HepG2 (cell line): ENCODE data around the gene RHOV. TPM values are rescaled to one million over a fixed set of nuclear protein-coding genes. Genes with fewer than 3 reads are reported as not detected.
A peak's percentile ranks its signal among the peaks of the same experiment; 100 is the strongest.

ENCODE experiments used
- ATAC-seq: fragments of 200-7000 bp; cut with Tn5 transposase; 3 replicates; pipeline ENCODE4 v1.9.1; 2020; ENCODE audit warnings: mild to moderate bottlenecking, moderate library complexity
- BruUV-seq: library from RNA; stranded (reverse); fragments of 400-500 nt; replicated peaks from 2 replicates; lab custom pipeline; 2021; lab: Mats Ljungman, UMichigan
- CTCF ChIA-PET: fragments of 300-600 bp; formaldehyde crosslinking; extraction: SDS; loops from one replicate; lab custom pipeline; 2021; ENCODE audit warnings: low total read pairs, inconsistent platforms, low intra/inter-chr PET ratio; lab: Yijun Ruan, JAX
- POLR2A ChIA-PET: fragments of 350-600 bp; sonication (Branson Sonifier 250); formaldehyde crosslinking; loops from one replicate; lab custom pipeline; 2020; ENCODE audit warnings: antibody characterized with exemption, inconsistent platforms; lab: Yijun Ruan, JAX
- DNase-seq: peaks from one replicate; pipeline ENCODE4 v3.0.0-alpha.2; 2015; ENCODE audit warnings: low spot score
- FAIRE-seq: peaks from 3 replicates; lab custom pipeline; 2011; peaks lifted over from hg19 to GRCh38; lab: Jason Lieb, UNC
- H2AFZ ChIP-seq: one replicate; pipeline ENCODE4 v1.6.1; 2011; ENCODE audit warnings: low read length, inconsistent platforms
- H3K27ac ChIP-seq: fragments of 300-600 bp; 3 replicates; pipeline ENCODE4 v1.8.0; 2011; ENCODE audit warnings: mixed run types, mild to moderate bottlenecking, mixed read lengths, low read length, inconsistent platforms; ENCODE audit not compliant: insufficient read depth; ENCODE audit errors: extremely low read length
- H3K27me3 ChIP-seq, 2 experiments: fragments of 200-600 bp in 1 of 2; 2 replicates in 1 of 2; 3 replicates in 1 of 2; pipeline versions ENCODE4 v1.6.0 to v1.8.0; 2011; ENCODE audit warnings: low read length in 2 of 2, mild to moderate bottlenecking in 2 of 2, moderate library complexity in 2 of 2, inconsistent platforms in 1 of 2; ENCODE audit not compliant: insufficient read depth in 2 of 2, control insufficient read depth in 1 of 2
- H3K36me3 ChIP-seq, 2 experiments: fragments of 200-600 bp in 1 of 2; replicated peaks in 1 of 2; 2 replicates in 1 of 2; 3 replicates in 1 of 2; pipeline versions ENCODE4 v1.5.1 to v1.8.0; 2011; ENCODE audit warnings: low read length in 2 of 2, inconsistent platforms in 1 of 2; ENCODE audit not compliant: insufficient read depth in 2 of 2, control insufficient read depth in 1 of 2
- H3K4me1 ChIP-seq: 2 replicates; pipeline ENCODE4 v1.5.1; 2012; ENCODE audit warnings: low read length, inconsistent platforms; ENCODE audit not compliant: insufficient read depth
- H3K4me2 ChIP-seq: 2 replicates; pipeline ENCODE4 v1.6.0; 2011; ENCODE audit warnings: low read depth, low read length, inconsistent platforms
- H3K4me3 ChIP-seq, 3 experiments: fragments of 200-600 bp in 1 of 3; sonication (generic), shearing (Covaris generic) in 1 of 3; replicated peaks in 1 of 3; 2 replicates each; pipeline ENCODE4 v1.5.1; 2011 to 2016; ENCODE audit warnings: low read length in 3 of 3, inconsistent platforms in 2 of 3, low read depth in 2 of 3, mild to moderate bottlenecking in 2 of 3, control low read depth in 1 of 3, mixed read lengths in 1 of 3; ENCODE audit not compliant: insufficient read depth in 1 of 3
- H3K79me2 ChIP-seq: one replicate; pipeline ENCODE4 v1.6.1; 2011; ENCODE audit warnings: low read length, inconsistent platforms; ENCODE audit not compliant: insufficient read depth
- H3K9ac ChIP-seq: 2 replicates; pipeline ENCODE4 v1.6.0; 2011; ENCODE audit warnings: mild to moderate bottlenecking, low read depth, low read length, inconsistent platforms; ENCODE audit not compliant: insufficient read depth
- H3K9me3 ChIP-seq: 2 replicates; pipeline ENCODE4 v1.5.1; 2012; ENCODE audit warnings: mild to moderate bottlenecking, low read length
- H4K20me1 ChIP-seq: 2 replicates; pipeline ENCODE4 v1.6.0; 2011; ENCODE audit warnings: inconsistent platforms, mild to moderate bottlenecking, low read length, moderate library complexity; ENCODE audit not compliant: insufficient read depth
- AKAP8 ChIP-seq: sonication (generic); formaldehyde crosslinking; IDR thresholded peaks from 2 replicates; pipeline ENCODE4 v1.5.1; 2020; ENCODE audit warnings: mild to moderate bottlenecking, missing genetic modification reagents
- CENPX ChIP-seq: sonication (generic); formaldehyde crosslinking; IDR thresholded peaks from 2 replicates; pipeline ENCODE4 v1.9.0; 2021; ENCODE audit warnings: mild to moderate bottlenecking, missing genetic modification reagents, moderate library complexity
- CREB1 ChIP-seq, 2 experiments: fragments of 450-650 bp in 1 of 2; IDR thresholded peaks; 2 replicates each; pipeline ENCODE4 v1.6.1; 2016 to 2017; ENCODE audit warnings: control low read depth in 1 of 2, mild to moderate bottlenecking in 1 of 2, missing compliant biosample characterization in 1 of 2, missing genetic modification characterization in 1 of 2
- DPF2 ChIP-seq: sonication (generic); formaldehyde crosslinking; IDR thresholded peaks from 2 replicates; pipeline ENCODE4 v1.4.0; 2020; ENCODE audit warnings: mild to moderate bottlenecking, low read depth, missing genetic modification reagents, borderline replicate concordance
- KDM5A ChIP-seq: fragments of 200-600 bp; sonication (generic); IDR thresholded peaks from 2 replicates; pipeline ENCODE4 v1.7.0; 2018; ENCODE audit warnings: antibody characterized with exemption, mild to moderate bottlenecking, low read length, borderline replicate concordance
- RAD21 ChIP-seq: fragments of 450-650 bp; formaldehyde crosslinking; IDR thresholded peaks from 2 replicates; pipeline ENCODE4 v1.5.0; 2020; ENCODE audit warnings: mild to moderate bottlenecking
- RAD51 ChIP-seq: fragments of 450-650 bp; IDR thresholded peaks from 2 replicates; pipeline ENCODE4 v1.6.1; 2016; ENCODE audit warnings: borderline replicate concordance
- SAP130 ChIP-seq: IDR thresholded peaks from 2 replicates; pipeline ENCODE4 v1.6.1; 2016; ENCODE audit warnings: low read depth
- SMAD3 ChIP-seq: sonication (generic); formaldehyde crosslinking; IDR thresholded peaks from 2 replicates; pipeline ENCODE4 v1.4.0; 2020; ENCODE audit warnings: missing genetic modification reagents
- SMC3 ChIP-seq: IDR thresholded peaks from 2 replicates; pipeline ENCODE4 v1.6.1; 2011; ENCODE audit warnings: low read length, improper control_type of control experiment
- XRCC5 ChIP-seq: fragments of 200-400 bp; formaldehyde crosslinking; optimal IDR thresholded peaks from 2 replicates; pipeline ENCODE3; 2017; ENCODE audit warnings: mild to moderate bottlenecking, low read length
- ZEB1 ChIP-seq: IDR thresholded peaks from 2 replicates; pipeline ENCODE4 v1.6.1; 2012; ENCODE audit warnings: mild to moderate bottlenecking, low read depth, inconsistent platforms; ENCODE audit not compliant: insufficient replicate concordance
- ZNF543 ChIP-seq: sonication (generic); formaldehyde crosslinking; IDR thresholded peaks from 2 replicates; pipeline ENCODE4 v1.4.0; 2020; ENCODE audit warnings: mild to moderate bottlenecking, missing genetic modification reagents
- ZSCAN31 ChIP-seq: sonication (generic); formaldehyde crosslinking; IDR thresholded peaks from 2 replicates; pipeline ENCODE4 v1.5.0; 2020; ENCODE audit warnings: low read depth, mild to moderate bottlenecking, missing genetic modification reagents
- WGBS: methylation state at CpG from one replicate; pipeline ENCODE4 v1.1.6; 2017; ENCODE audit warnings: low lambda C conversion rate; 5-methylcytosine and 5-hydroxymethylcytosine counted together
- in situ Hi-C: cut with HindIII; loops from 2 replicates; pipeline ENCODE4 v1.10.0; 2017; ENCODE audit warnings: low pct_unique_long_range_greater_than_20kb; ENCODE audit not compliant: extremely low pct_ligation_motif_present
- intact Hi-C: fragments of 100-400 bp; cut with micrococcal nuclease; formaldehyde crosslinking; loops from one replicate; pipeline ENCODE4 v1.10.0; 2022; ENCODE audit not compliant: unreplicated experiment
- polyA plus RNA-seq, 8 experiments: library from polyadenylated mRNA; depleted of rRNA in 3 of 8; stranded (reverse) in 7 of 8; unstranded in 1 of 8; fragments of >200 nt; fragmentation: Illumina TruSeq in 4 of 8; extraction: Trizol in 4 of 8; gene quantifications; 2 replicates each; pipeline versions ENCODE4 v1.2.1 to v1.2.3, GENCODE V29; 2011 to 2016; ENCODE audit warnings: low read depth in 4 of 8, missing spikeins in 1 of 8, mixed read lengths in 1 of 8; ENCODE audit not compliant: insufficient read depth in 1 of 8
- total RNA-seq, 5 experiments: library from RNA; depleted of rRNA; stranded (reverse); fragments of >200 nt; fragmentation: Illumina TruSeq; extraction: Trizol; gene quantifications; 2 replicates each; pipeline ENCODE4 v1.2.3, GENCODE V29; 2016; ENCODE audit warnings: low read depth in 1 of 5
- TF ChIP-seq, protein P1 (sequence below): sonication (generic); formaldehyde crosslinking; IDR thresholded peaks from 2 replicates; pipeline ENCODE4 v1.5.0; 2020; ENCODE audit warnings: mild to moderate bottlenecking, missing genetic modification reagents, moderate library complexity
- TF ChIP-seq, protein P2 (sequence below): fragments of 450-650 bp; IDR thresholded peaks from 2 replicates; pipeline ENCODE4 v1.6.1; 2016
- TF ChIP-seq, protein P3 (sequence below): sonication (generic); IDR thresholded peaks from 2 replicates; pipeline ENCODE4 v1.6.1; 2016; ENCODE audit warnings: low read depth, borderline replicate concordance
- TF ChIP-seq, protein P4 (sequence below): sonication (generic); formaldehyde crosslinking; IDR thresholded peaks from 2 replicates; pipeline ENCODE4 v1.9.0; 2021; ENCODE audit warnings: missing genetic modification reagents, mild to moderate bottlenecking, borderline replicate concordance

The RHOV gene
- total and polyA plus RNA-seq, 2 of the 13 experiments (the other 11 are each of a cell fraction or from before 2014, with no cell fraction given) = 0.17 to 0.18 TPM

DNA sequence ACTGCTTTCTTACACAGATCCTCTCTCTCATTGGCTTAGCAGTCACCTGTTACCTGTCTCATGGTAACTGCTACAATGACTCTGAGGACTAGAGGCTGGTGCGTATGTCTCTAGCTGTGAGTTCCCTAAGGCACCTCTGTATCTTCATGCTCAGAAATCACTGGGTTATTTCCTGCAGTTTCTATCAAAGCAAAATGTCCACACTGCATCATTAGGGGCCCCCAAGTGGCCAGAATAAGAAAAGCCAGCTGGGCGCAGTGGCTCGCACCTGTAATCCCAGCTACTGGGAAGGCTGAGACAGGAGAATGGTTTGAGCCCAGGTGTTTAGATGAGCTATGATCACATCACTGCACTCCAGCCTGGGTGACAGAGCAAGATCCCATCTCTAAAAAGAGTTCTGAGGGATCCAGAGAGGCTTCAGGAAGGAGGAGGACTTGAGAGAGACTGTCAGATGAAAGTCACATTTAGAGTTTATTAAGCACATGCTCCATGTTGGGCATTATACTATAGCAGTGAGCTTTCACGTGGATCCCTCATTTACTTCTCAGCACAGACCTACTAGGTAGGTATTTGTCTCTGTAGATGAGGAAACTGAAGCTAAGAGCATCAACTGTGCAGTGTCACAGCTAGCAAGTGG is 17.9 kb upstream of the RHOV start:
- no peak overlapping the region for H2AFZ ChIP-seq
- DNase-seq (peak; percentile 40), FAIRE-seq (peak; percentile 55), ATAC-seq (peak; percentile 37)
- intact Hi-C loops = loop anchor here (1.0 to 5.0 kb wide), 3 partner anchors 33 to 190 kb away; no protein-coding TSS in a partner anchor
- no TSS peak for BruUV-seq
- POLR2A ChIA-PET = interaction anchor here (0.5 to 1.5 kb wide), 3 partner anchors 33 to 181 kb away, joined by 3 to 6 read pairs (median 4); no protein-coding TSS in a partner anchor
- H3K4me2 ChIP-seq = peak overlapping the region; percentile 96
- peaks cover 17% of the 10 kb centered on the region for H3K79me2 ChIP-seq
- peaks cover 4 to 6% of the 10 kb centered on the region in 2 experiments; a peak in 4 of 5 replicates for H3K36me3 ChIP-seq
- H3K4me3 ChIP-seq = no peak overlapping the region
- no peaks in the 10 kb centered on the region; a peak in 1 of 5 replicates for H3K27me3 ChIP-seq
- CTCF ChIA-PET = interaction anchor here (0.6 to 5.3 kb wide), 2 partner anchors 33 to 44 kb away, joined by 3 to 80 read pairs; no protein-coding TSS in a partner anchor
- H3K9ac ChIP-seq = no peak overlapping the region
- in situ Hi-C loops = loop anchor here (5.0 to 10.0 kb wide), 3 partner anchors 35 to 307 kb away; partner anchors contain the start of gene RAD51
- H3K9me3 ChIP-seq = no peaks in the 10 kb centered on the region
- H3K27ac ChIP-seq = no peak overlapping the region
- WGBS = 1% methylated on average over 4 of the region's 4 CpGs
- no peaks in the 10 kb centered on the region for H4K20me1 ChIP-seq
- peaks cover 36% of the 10 kb centered on the region for H3K4me1 ChIP-seq
- TF ChIP-seq CENPX = no peak
- TF ChIP-seq AKAP8 (CRISPR knock-in tag) = no peak
- TF ChIP-seq RAD51 = no peak
- no peak for TF ChIP-seq CREB1 (IDR thresholded peaks at IDR 0.05)
- 0 out of 2 replicates have a peak, but pooled peaks have one; percentile 7 for TF ChIP-seq CREB1 (CRISPR knock-in tag; IDR thresholded peaks at IDR 0.05)
- no peak for TF ChIP-seq SMAD3 (CRISPR knock-in tag)
- peak; percentile 55; the same call in 1 of the 2 replicates for TF ChIP-seq RAD21
- TF ChIP-seq ZNF543 (CRISPR knock-in tag) = no peak
- TF ChIP-seq SAP130 (CRISPR knock-in tag) = peak; percentile 42; the same call in 1 of the 2 replicates
- TF ChIP-seq SMC3 = peak; percentile 67
- TF ChIP-seq, protein P1, sequence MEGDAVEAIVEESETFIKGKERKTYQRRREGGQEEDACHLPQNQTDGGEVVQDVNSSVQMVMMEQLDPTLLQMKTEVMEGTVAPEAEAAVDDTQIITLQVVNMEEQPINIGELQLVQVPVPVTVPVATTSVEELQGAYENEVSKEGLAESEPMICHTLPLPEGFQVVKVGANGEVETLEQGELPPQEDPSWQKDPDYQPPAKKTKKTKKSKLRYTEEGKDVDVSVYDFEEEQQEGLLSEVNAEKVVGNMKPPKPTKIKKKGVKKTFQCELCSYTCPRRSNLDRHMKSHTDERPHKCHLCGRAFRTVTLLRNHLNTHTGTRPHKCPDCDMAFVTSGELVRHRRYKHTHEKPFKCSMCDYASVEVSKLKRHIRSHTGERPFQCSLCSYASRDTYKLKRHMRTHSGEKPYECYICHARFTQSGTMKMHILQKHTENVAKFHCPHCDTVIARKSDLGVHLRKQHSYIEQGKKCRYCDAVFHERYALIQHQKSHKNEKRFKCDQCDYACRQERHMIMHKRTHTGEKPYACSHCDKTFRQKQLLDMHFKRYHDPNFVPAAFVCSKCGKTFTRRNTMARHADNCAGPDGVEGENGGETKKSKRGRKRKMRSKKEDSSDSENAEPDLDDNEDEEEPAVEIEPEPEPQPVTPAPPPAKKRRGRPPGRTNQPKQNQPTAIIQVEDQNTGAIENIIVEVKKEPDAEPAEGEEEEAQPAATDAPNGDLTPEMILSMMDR (CRISPR knock-in tag) = peak; percentile 78
- TF ChIP-seq ZSCAN31 = no peak
- TF ChIP-seq, protein P2, sequence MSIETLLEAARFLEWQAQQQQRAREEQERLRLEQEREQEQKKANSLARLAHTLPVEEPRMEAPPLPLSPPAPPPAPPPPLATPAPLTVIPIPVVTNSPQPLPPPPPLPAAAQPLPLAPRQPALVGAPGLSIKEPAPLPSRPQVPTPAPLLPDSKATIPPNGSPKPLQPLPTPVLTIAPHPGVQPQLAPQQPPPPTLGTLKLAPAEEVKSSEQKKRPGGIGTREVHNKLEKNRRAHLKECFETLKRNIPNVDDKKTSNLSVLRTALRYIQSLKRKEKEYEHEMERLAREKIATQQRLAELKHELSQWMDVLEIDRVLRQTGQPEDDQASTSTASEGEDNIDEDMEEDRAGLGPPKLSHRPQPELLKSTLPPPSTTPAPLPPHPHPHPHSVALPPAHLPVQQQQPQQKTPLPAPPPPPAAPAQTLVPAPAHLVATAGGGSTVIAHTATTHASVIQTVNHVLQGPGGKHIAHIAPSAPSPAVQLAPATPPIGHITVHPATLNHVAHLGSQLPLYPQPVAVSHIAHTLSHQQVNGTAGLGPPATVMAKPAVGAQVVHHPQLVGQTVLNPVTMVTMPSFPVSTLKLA = peak; percentile 28; the same call in 1 of the 2 replicates
- TF ChIP-seq KDM5A = no peak
- peak; percentile 60 for TF ChIP-seq XRCC5
- TF ChIP-seq, protein P3, sequence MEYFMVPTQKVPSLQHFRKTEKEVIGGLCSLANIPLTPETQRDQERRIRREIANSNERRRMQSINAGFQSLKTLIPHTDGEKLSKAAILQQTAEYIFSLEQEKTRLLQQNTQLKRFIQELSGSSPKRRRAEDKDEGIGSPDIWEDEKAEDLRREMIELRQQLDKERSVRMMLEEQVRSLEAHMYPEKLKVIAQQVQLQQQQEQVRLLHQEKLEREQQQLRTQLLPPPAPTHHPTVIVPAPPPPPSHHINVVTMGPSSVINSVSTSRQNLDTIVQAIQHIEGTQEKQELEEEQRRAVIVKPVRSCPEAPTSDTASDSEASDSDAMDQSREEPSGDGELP = 0 out of 2 replicates have a peak, but pooled peaks have one; percentile 22
- TF ChIP-seq ZEB1 = peak; percentile 40
- no peak for TF ChIP-seq DPF2
- TF ChIP-seq, protein P4, sequence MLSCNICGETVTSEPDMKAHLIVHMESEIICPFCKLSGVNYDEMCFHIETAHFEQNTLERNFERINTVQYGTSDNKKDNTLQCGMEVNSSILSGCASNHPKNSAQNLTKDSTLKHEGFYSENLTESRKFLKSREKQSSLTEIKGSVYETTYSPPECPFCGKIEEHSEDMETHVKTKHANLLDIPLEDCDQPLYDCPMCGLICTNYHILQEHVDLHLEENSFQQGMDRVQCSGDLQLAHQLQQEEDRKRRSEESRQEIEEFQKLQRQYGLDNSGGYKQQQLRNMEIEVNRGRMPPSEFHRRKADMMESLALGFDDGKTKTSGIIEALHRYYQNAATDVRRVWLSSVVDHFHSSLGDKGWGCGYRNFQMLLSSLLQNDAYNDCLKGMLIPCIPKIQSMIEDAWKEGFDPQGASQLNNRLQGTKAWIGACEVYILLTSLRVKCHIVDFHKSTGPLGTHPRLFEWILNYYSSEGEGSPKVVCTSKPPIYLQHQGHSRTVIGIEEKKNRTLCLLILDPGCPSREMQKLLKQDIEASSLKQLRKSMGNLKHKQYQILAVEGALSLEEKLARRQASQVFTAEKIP = no peak
